ENCODE results near the gene TBCEL. TPM values are rescaled to one million over a fixed set of nuclear protein-coding genes. Genes with fewer than 3 reads are reported as not detected.

Gene TBCEL
- total and polyA plus RNA-seq, 7 donors, result 2.9 to 19.2 (median 8.0) TPM

- Histone ChIP-seq H3K36me3 (ENCODE audit: insufficient read depth in 1 of 2, low read depth in 1 of 2) (no peaks in the 10 kb centered on the region), H3K4me3 (no peak overlapping the region), H3K9me3 (no peaks in the 10 kb centered on the region), H3K4me1 (no peaks in the 10 kb centered on the region), H3K27ac (no peak overlapping the region), H3K27me3 (ENCODE audit: insufficient read depth in 3 of 3, low read length in 2 of 3) (no peaks in the 10 kb centered on the region)
- TF ChIP-seq, protein P1, sequence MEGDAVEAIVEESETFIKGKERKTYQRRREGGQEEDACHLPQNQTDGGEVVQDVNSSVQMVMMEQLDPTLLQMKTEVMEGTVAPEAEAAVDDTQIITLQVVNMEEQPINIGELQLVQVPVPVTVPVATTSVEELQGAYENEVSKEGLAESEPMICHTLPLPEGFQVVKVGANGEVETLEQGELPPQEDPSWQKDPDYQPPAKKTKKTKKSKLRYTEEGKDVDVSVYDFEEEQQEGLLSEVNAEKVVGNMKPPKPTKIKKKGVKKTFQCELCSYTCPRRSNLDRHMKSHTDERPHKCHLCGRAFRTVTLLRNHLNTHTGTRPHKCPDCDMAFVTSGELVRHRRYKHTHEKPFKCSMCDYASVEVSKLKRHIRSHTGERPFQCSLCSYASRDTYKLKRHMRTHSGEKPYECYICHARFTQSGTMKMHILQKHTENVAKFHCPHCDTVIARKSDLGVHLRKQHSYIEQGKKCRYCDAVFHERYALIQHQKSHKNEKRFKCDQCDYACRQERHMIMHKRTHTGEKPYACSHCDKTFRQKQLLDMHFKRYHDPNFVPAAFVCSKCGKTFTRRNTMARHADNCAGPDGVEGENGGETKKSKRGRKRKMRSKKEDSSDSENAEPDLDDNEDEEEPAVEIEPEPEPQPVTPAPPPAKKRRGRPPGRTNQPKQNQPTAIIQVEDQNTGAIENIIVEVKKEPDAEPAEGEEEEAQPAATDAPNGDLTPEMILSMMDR (IDR thresholded peaks at IDR 0.05), result no peak
- 67 to 73% (median 71%) methylated on average over 2 of the region's 2 CpGs for WGBS, 3 donors
- intact Hi-C loops (cut with DNase I), result no loop called here
- ATAC-seq, result no peak
- DNase-seq, result no peak
These were observed 47.3 kb downstream of the TBCEL start for GRCh38 chr11:121070951-121071845.

DNA sequence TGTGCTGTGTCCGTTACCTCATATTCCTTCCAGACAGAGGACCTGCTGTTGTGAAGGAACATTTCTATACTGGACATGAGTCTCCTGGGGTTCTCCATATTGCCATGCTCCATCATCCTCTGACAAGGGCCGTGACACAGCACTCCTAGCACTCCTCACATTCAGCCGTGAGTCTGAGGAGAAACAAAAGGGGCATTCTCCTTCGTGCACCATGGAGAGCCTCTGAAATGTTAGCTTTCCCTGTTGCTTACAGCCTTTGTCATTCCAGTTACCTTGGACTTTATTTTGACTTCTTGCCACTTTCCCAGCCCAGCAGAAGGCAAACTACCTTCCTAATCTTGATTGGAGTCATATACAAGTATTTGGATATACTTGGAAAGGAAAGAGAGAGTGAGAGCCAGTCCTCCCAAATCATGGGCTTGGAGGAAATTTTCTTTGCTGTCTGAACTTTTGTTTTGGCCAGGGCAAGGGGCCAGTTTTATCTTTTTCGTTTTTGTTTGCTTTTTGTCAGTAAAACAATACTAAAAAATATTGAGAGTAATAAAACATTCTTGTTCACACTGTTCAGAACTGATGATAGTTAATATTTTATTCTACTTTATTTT is 48.0 kb downstream of the TBCEL start:
- Histone ChIP-seq H3K27ac (no peak overlapping the region), H3K9me3 (no peaks in the 10 kb centered on the region), H3K27me3 (ENCODE audit: insufficient read depth in 3 of 3, low read length in 2 of 3) (no peaks in the 10 kb centered on the region), H3K4me1 (no peaks in the 10 kb centered on the region), H3K4me3 (no peak overlapping the region), H3K36me3 (ENCODE audit: insufficient read depth in 1 of 2, low read depth in 1 of 2) (no peaks in the 10 kb centered on the region)
- WGBS, 3 donors, result 42 to 60% (median 48%) methylated on average over 5 of the region's 5 CpGs
- intact Hi-C loops (cut with DNase I), result no loop called here
- DNase-seq, result no peak
- no peak for ATAC-seq
- TF ChIP-seq, protein P1 (IDR thresholded peaks at IDR 0.05), result no peak

DNA sequence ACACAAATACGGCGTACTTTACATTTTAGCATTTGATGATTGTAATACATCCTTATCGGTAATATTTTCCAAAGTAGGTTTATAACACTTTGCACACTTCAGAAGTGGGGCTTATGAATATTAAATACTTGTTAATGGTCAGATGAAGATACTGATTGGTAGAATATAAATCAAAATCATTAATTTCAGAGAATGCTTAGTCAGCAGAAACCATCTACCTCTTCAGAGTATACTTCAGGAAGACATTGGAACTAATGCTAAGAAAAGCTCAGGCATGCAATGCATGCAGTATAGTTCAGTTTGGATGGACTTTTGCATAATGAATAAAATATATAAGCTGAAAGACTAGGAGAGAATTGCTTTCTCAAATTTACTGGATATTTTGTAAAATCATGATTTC is 57.4 kb downstream of the TBCEL start:
- TF ChIP-seq, protein P1 (IDR thresholded peaks at IDR 0.05), result no peak
- Histone ChIP-seq H3K27me3 (ENCODE audit: insufficient read depth in 3 of 3, low read length in 2 of 3) (no peaks in the 10 kb centered on the region), H3K9me3 (no peaks in the 10 kb centered on the region), H3K4me1 (no peaks in the 10 kb centered on the region), H3K36me3 (ENCODE audit: insufficient read depth in 1 of 2, low read depth in 1 of 2) (no peaks in the 10 kb centered on the region), H3K4me3 (no peak overlapping the region), H3K27ac (no peak overlapping the region)
- no peak for DNase-seq
- intact Hi-C loops (cut with DNase I), result no loop called here
- no peak for ATAC-seq
- 98% methylated on average over 3 of the region's 3 CpGs for whole genome bisulfite sequencing, 3 donors

DNA sequence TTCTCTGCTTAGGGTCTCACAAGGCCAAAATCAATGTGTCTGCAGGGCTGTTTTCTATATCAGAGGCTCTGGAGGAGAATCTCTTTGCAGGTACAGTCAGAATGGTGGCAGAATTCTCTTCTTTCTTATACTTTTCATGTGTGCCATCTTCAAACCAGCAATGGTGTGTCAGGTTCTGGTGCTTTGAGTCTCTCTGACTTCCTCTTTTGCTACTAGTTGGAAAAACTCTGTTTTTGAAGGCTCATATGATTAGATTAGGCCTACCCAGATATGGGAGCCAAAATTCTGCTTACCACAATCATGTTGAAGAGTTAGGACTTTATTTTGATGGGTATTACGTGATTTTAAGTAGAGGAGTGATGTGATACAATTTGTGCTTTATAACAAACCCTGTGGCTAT is 58.3 kb downstream of the TBCEL start:
- no peak overlapping the region for H3K4me3 ChIP-seq
- 94 to 100% (median 94%) methylated on average over 1 of the region's 1 CpG for WGBS, 3 donors

More for the DNA sequence above, 58.3 kb downstream of the TBCEL start:
- TF ChIP-seq, protein P1 (IDR thresholded peaks at IDR 0.05), result no peak
- no peaks in the 10 kb centered on the region for H3K27me3 ChIP-seq (ENCODE audit: insufficient read depth in 3 of 3, low read length in 2 of 3)
- DNase-seq (no peak), ATAC-seq (no peak)
- intact Hi-C loops (cut with DNase I), result no loop called here
- H3K9me3 ChIP-seq, result no peaks in the 10 kb centered on the region
- H3K27ac ChIP-seq, result no peak overlapping the region
- no peaks in the 10 kb centered on the region for H3K4me1 ChIP-seq
- peaks cover 0 to 4% of the 10 kb centered on the region in 2 donors for H3K36me3 ChIP-seq (ENCODE audit: insufficient read depth in 1 of 2, low read depth in 1 of 2)

Data from psoas muscle (tissue), 8 donors.